ENCODE results near the gene KDM6B.

The KDM6B gene

GRCh38 chr17:7855660-7856010, 21.6 kb downstream of the KDM6B start:
- no peak for DNase-seq (ENCODE audit: extremely low read depth, low read depth)
- TF ChIP-seq, protein P1, sequence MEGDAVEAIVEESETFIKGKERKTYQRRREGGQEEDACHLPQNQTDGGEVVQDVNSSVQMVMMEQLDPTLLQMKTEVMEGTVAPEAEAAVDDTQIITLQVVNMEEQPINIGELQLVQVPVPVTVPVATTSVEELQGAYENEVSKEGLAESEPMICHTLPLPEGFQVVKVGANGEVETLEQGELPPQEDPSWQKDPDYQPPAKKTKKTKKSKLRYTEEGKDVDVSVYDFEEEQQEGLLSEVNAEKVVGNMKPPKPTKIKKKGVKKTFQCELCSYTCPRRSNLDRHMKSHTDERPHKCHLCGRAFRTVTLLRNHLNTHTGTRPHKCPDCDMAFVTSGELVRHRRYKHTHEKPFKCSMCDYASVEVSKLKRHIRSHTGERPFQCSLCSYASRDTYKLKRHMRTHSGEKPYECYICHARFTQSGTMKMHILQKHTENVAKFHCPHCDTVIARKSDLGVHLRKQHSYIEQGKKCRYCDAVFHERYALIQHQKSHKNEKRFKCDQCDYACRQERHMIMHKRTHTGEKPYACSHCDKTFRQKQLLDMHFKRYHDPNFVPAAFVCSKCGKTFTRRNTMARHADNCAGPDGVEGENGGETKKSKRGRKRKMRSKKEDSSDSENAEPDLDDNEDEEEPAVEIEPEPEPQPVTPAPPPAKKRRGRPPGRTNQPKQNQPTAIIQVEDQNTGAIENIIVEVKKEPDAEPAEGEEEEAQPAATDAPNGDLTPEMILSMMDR (IDR thresholded peaks at IDR 0.05; ENCODE audit: low read depth, low read length) = no peak

- TF ChIP-seq, protein P1 (IDR thresholded peaks at IDR 0.05; ENCODE audit: low read depth, low read length) = no peak
- no peak for DNase-seq (ENCODE audit: extremely low read depth, low read depth)
Measured at GRCh38 chr17:7856011-7856810, 22.2 kb downstream of the KDM6B start.

DNA sequence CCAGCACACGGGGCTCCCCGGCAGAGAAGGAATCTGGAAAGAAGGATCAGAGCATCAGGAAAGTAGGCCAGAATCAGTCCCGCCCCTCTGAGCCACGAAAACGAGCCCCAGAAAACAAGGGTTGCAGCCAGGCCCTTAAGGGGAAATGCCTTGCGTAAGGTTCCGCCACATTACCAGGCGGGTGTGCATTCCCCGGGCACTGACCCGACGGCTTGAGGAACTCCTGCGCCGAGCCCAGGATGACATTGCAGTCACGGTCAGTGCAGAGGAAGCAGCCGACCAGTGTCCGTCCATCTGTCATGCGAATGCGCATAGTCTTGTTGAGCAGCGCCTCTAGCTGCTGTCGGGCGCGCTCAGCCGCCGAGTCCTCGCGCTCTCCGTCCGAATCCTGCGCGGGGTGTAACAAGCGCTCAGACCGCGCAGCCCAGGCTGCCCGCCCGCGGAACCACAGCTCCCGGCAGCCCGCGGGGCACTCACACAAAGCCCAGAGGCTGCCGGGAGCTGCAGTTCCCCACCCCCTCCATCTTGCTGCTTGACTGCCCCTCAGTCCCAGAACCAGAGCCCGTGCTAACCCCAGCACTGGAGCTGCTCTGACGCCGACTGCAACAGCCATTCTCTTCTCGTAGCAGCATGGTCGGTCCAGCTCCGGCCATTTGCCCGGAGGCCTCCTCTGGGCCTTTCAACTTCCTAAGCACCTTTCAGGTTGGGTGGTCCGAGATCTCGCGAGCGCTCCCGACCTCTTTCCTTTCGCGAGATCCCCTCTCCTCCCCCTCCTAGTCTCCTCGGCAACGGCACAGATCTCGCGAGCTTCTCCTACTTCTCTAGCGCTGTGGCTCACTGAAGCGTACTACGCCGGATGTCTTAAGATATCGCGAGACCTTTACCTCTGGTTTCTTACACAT, 23.0 kb downstream of the KDM6B start, which contains the start of gene NAA38:
Gene NAA38 (minus strand): TSS at position 749 of the 902 bp plus-strand sequence. CDS start 96 bp downstream, at position 653.
- DNase-seq (ENCODE audit: extremely low read depth, low read depth) = peak; percentile 98
- TF ChIP-seq, protein P1 (IDR thresholded peaks at IDR 0.05; ENCODE audit: low read depth, low read length) = peak; percentile 52

GRCh38 chr17:7857713-7858521, 23.9 kb downstream of the KDM6B start, which contains the start of gene CYB5D1:
CYB5D1 (plus strand) TSS chr17:7858003; CDS start chr17:7858135, 132 bp downstream.
- TF ChIP-seq, protein P1 (IDR thresholded peaks at IDR 0.05; ENCODE audit: low read depth, low read length) = no peak
- peak; percentile 82 for DNase-seq (ENCODE audit: extremely low read depth, low read depth)

DNA sequence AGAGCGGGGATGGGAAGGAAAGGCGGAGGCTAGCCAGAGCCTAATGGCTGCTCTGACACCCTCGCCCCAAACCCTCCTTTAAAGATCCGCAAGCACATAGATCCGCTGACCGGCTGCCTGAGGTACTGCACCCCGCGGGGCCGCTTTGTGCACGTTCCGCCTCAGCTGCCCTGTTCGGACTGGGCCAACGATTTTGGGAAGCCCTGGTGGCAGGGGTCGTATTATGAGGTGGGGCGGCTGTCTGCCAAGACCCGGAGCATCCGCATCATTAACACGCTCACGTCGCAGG, 24.4 kb downstream of the KDM6B start:
- no peak for DNase-seq (ENCODE audit: extremely low read depth, low read depth)
- TF ChIP-seq, protein P1 (IDR thresholded peaks at IDR 0.05; ENCODE audit: low read depth, low read length) = peak; percentile 44

GRCh38 chr17:7859028-7859427, 25.0 kb downstream of the KDM6B start:
- no peak for DNase-seq (ENCODE audit: extremely low read depth, low read depth)
- TF ChIP-seq, protein P1 (IDR thresholded peaks at IDR 0.05; ENCODE audit: low read depth, low read length) = no peak

Measured in AG09319 (cell line).